ENCODE results near the gene GRK3. TPM values are rescaled to one million over a fixed set of nuclear protein-coding genes. Genes with fewer than 3 reads are reported as not detected.

Gene GRK3
- total RNA-seq, 1 donor from 2014 or later: 6.3 TPM

DNA sequence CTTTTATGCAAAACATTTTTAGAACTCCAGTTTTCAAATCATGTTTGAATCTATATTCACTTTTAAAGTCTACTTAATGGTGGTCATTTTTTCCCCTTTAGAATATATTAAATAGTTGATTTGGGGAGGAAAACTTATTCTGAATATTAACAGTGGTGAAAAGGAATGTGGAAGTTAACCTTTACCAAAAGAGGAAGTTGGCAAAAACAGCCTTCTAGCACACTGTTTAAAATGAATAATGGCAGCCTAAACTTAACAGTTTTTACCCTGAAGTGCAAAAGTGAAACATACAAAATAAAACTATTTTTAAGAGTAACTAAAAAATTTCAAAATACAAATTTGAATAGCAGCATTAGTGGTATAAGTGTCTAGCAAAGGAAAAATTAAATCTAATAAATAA is 86.4 kb downstream of the GRK3 start:
- Histone ChIP-seq H3K36me3 (ENCODE audit: control insufficient read depth in 3 of 3, insufficient read depth in 3 of 3, low read length in 3 of 3) (no peaks in the 10 kb centered on the region), H3K9ac (ENCODE audit: low read depth in 1 of 3, low read length in 3 of 3) (no peak overlapping the region), H3K27ac (ENCODE audit: low read depth, low read length) (no peak overlapping the region), H3K9me3 (ENCODE audit: control insufficient read depth in 3 of 3, low read length in 3 of 3) (no peaks in the 10 kb centered on the region), H3K4me1 (ENCODE audit: control insufficient read depth in 3 of 3, insufficient read depth in 3 of 3, low read length in 3 of 3) (no peaks in the 10 kb centered on the region), H3K4me3 (ENCODE audit: low read length in 3 of 3) (no peak overlapping the region), H3K27me3 (ENCODE audit: control insufficient read depth in 3 of 3, insufficient read depth in 3 of 3, low read length in 3 of 3) (no peaks in the 10 kb centered on the region)

DNA sequence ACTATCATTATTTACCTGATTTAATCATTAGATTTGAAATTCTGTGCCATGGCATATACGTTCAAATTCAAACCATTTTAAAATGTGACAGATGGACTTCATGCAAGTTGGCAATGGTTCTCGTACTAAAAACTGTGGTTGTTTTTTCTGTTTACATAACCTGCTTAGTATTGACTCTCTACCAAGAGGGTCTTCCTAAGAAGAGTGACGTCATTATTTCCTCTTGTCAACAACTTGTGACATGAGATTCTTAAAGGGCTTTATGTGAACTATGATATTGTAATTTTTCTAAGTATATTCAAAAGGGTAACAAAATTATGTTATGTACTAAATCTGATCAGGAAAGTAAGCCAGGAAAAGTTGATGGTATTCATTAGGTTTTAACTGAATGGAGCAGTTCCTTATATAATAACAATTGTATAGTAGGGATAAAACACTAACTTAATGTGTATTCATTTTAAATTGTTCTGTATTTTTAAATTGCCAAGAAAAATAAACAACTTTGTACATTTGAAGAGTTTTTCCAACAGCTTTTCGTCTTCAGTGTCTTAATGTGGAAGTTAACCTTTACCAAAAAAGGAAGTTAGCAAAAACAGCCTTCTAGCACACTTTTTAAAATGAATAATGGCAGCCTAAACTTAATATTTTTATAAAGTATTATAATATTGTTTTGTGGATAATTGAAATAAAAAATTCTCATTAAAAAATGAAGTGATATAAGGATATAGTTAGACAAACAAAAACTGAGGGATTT is 87.0 kb downstream of the GRK3 start:
- H3K4me3 ChIP-seq (ENCODE audit: low read length in 3 of 3): no peak overlapping the region
- H3K27me3 ChIP-seq (ENCODE audit: control insufficient read depth in 3 of 3, insufficient read depth in 3 of 3, low read length in 3 of 3): no peaks in the 10 kb centered on the region
- H3K36me3 ChIP-seq (ENCODE audit: control insufficient read depth in 3 of 3, insufficient read depth in 3 of 3, low read length in 3 of 3): no peaks in the 10 kb centered on the region
- H3K9me3 ChIP-seq (ENCODE audit: control insufficient read depth in 3 of 3, low read length in 3 of 3): no peaks in the 10 kb centered on the region
- no peaks in the 10 kb centered on the region for H3K4me1 ChIP-seq (ENCODE audit: control insufficient read depth in 3 of 3, insufficient read depth in 3 of 3, low read length in 3 of 3)
- no peak overlapping the region for H3K9ac ChIP-seq (ENCODE audit: low read depth in 1 of 3, low read length in 3 of 3)
- no peak overlapping the region for H3K27ac ChIP-seq (ENCODE audit: low read depth, low read length)

DNA sequence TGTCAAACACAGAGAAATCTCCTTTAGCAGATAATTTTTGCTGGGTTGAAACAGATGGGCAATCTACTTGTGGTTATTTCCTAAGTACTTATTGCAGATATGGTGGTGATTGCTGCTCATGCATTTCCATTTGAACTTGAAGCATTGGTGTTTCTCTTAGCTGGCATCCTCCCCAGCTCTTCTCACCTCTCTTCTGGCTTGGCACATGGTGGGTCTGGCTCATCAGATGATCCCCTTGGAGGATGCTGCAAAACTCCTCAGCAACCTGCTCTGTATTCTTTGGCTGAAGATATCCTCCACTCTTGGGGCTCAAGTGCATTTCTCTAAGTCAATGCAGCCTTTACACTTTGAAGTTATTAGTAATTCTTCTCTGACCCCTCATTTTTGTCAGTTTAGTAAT is 90.2 kb downstream of the GRK3 start:
- Histone ChIP-seq H3K9me3 (ENCODE audit: control insufficient read depth in 3 of 3, low read length in 3 of 3) (no peaks in the 10 kb centered on the region), H3K9ac (ENCODE audit: low read depth in 1 of 3, low read length in 3 of 3) (no peak overlapping the region), H3K27ac (ENCODE audit: low read depth, low read length) (no peak overlapping the region), H3K4me3 (ENCODE audit: low read length in 3 of 3) (no peak overlapping the region), H3K4me1 (ENCODE audit: control insufficient read depth in 3 of 3, insufficient read depth in 3 of 3, low read length in 3 of 3) (no peaks in the 10 kb centered on the region), H3K27me3 (ENCODE audit: control insufficient read depth in 3 of 3, insufficient read depth in 3 of 3, low read length in 3 of 3) (no peaks in the 10 kb centered on the region), H3K36me3 (ENCODE audit: control insufficient read depth in 3 of 3, insufficient read depth in 3 of 3, low read length in 3 of 3) (no peaks in the 10 kb centered on the region)

DNA sequence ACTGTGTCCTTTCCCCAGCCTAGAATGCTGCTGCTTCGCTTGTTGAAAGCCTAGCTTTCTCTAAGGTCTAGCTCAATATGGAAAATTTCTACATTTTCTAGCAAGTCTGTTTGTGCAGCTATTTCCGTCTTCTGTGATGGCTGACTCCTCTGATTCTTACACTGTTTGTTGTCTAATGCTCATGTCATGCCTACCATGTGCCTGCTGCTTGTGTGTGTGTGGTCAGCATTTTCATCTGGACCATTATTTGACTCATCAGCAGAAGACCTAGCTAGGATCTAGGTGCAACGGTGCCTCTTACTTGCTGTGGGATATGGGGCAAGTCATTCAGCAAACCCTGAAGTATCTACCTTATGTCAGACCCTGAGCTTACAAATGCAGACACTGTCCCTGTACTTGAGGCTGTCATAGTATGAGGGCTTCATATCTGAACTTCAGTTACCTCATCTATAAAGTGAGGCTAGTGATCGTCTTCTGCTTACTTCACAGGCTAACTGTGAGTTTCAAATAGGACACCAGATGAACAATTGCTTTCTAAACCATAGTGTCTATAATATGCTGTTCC is 91.0 kb downstream of the GRK3 start:
- Histone ChIP-seq H3K27me3 (ENCODE audit: control insufficient read depth in 3 of 3, insufficient read depth in 3 of 3, low read length in 3 of 3) (no peaks in the 10 kb centered on the region), H3K9me3 (ENCODE audit: control insufficient read depth in 3 of 3, low read length in 3 of 3) (no peaks in the 10 kb centered on the region), H3K4me3 (ENCODE audit: low read length in 3 of 3) (no peak overlapping the region), H3K9ac (ENCODE audit: low read depth in 1 of 3, low read length in 3 of 3) (no peak overlapping the region), H3K36me3 (ENCODE audit: control insufficient read depth in 3 of 3, insufficient read depth in 3 of 3, low read length in 3 of 3) (no peaks in the 10 kb centered on the region), H3K4me1 (ENCODE audit: control insufficient read depth in 3 of 3, insufficient read depth in 3 of 3, low read length in 3 of 3) (no peaks in the 10 kb centered on the region), H3K27ac (ENCODE audit: low read depth, low read length) (no peak overlapping the region)

DNA sequence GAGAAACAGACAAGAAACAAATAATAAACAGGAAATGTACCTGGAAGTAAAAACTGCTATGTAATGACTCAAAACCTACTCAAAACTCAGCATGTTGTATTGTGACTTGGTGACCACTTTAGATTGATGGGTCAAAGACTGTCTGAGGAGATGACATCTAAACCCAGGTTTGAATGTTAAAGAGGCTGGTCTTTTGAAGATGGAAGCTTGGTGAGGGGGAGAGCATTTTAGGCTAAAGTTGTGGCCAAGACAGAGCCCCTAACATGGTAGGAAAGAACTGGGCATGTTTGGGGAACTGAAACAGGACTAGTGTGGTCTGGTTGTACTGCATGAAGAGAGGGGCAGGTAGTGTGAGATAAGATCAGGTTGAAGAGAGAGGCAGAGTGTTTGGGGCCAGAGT is 92.2 kb downstream of the GRK3 start:
- no peak overlapping the region for H3K9ac ChIP-seq (ENCODE audit: low read depth in 1 of 3, low read length in 3 of 3)
- H3K27ac ChIP-seq (ENCODE audit: low read depth, low read length): no peak overlapping the region
- no peaks in the 10 kb centered on the region for H3K4me1 ChIP-seq (ENCODE audit: control insufficient read depth in 3 of 3, insufficient read depth in 3 of 3, low read length in 3 of 3)
- no peaks in the 10 kb centered on the region for H3K9me3 ChIP-seq (ENCODE audit: control insufficient read depth in 3 of 3, low read length in 3 of 3)
- no peaks in the 10 kb centered on the region for H3K36me3 ChIP-seq (ENCODE audit: control insufficient read depth in 3 of 3, insufficient read depth in 3 of 3, low read length in 3 of 3)
- no peak overlapping the region for H3K4me3 ChIP-seq (ENCODE audit: low read length in 3 of 3)
- no peaks in the 10 kb centered on the region for H3K27me3 ChIP-seq (ENCODE audit: control insufficient read depth in 3 of 3, insufficient read depth in 3 of 3, low read length in 3 of 3)

DNA sequence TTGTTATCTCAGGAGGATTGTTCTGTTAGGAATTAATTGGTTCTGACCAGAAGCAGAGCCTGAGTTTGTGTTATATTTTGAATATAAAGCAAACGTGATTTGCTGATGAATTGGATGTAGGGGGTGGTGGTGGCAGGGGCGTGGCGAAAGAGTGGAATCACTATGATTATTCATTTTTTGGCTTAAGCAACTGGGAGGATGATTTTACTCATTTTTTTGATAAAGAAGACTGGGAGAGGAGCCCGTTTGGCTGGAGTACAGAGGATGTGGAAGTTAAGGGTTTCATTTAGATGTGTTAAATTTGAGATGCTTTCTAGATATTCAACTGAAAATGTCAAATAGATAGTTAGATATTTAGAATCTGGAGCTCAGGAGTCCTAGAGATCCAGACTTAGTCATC is 94.2 kb downstream of the GRK3 start:
- H3K4me3 ChIP-seq (ENCODE audit: low read length in 3 of 3): no peak overlapping the region
- no peak overlapping the region for H3K27ac ChIP-seq (ENCODE audit: low read depth, low read length)
- H3K27me3 ChIP-seq (ENCODE audit: control insufficient read depth in 3 of 3, insufficient read depth in 3 of 3, low read length in 3 of 3): no peaks in the 10 kb centered on the region
- no peaks in the 10 kb centered on the region for H3K4me1 ChIP-seq (ENCODE audit: control insufficient read depth in 3 of 3, insufficient read depth in 3 of 3, low read length in 3 of 3)
- H3K9me3 ChIP-seq (ENCODE audit: control insufficient read depth in 3 of 3, low read length in 3 of 3): no peaks in the 10 kb centered on the region
- no peaks in the 10 kb centered on the region for H3K36me3 ChIP-seq (ENCODE audit: control insufficient read depth in 3 of 3, insufficient read depth in 3 of 3, low read length in 3 of 3)
- H3K9ac ChIP-seq (ENCODE audit: low read depth in 1 of 3, low read length in 3 of 3): no peak overlapping the region

DNA sequence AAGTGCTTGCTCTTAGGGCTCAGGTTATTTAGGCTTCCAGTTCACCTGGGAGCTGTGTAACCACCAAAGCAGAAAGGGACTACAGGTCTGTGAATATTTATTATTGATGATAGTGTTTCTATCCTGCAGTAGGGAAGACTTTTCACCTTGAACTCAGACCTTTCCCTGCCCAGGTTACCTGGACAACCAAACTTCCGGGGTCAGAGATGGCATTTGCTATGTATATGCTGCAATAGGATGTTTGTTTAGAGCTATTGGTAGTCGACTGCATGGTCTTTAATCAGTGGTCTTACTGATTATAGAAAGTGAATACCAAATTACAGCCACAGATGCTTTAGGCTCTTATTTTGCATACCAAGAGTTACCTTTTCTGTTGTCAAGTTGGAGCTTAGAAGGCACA is 94.9 kb downstream of the GRK3 start:
- H3K36me3 ChIP-seq (ENCODE audit: control insufficient read depth in 3 of 3, insufficient read depth in 3 of 3, low read length in 3 of 3): no peaks in the 10 kb centered on the region
- no peaks in the 10 kb centered on the region for H3K27me3 ChIP-seq (ENCODE audit: control insufficient read depth in 3 of 3, insufficient read depth in 3 of 3, low read length in 3 of 3)
- H3K9ac ChIP-seq (ENCODE audit: low read depth in 1 of 3, low read length in 3 of 3): no peak overlapping the region
- no peaks in the 10 kb centered on the region for H3K4me1 ChIP-seq (ENCODE audit: control insufficient read depth in 3 of 3, insufficient read depth in 3 of 3, low read length in 3 of 3)
- H3K4me3 ChIP-seq (ENCODE audit: low read length in 3 of 3): no peak overlapping the region
- H3K27ac ChIP-seq (ENCODE audit: low read depth, low read length): no peak overlapping the region
- no peaks in the 10 kb centered on the region for H3K9me3 ChIP-seq (ENCODE audit: control insufficient read depth in 3 of 3, low read length in 3 of 3)

DNA sequence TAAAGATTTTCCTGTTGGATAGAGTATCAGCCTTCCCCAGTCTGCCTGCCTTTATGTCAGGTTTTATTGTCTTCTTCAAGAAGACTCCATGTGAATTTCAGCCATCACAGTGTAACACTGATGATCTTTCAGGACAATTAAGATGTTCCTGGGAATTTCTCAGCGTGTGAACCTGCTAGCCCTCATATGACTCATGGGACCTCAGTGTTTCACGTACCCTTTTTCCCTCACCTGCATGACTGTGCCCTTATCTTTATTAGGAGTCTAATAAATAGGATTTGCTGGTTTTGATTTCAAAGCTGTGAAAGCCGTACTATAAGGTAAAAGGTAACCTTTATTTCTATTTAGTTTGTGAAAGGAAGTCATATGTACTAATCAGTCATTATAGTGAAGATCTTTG is 95.9 kb downstream of the GRK3 start:
- Histone ChIP-seq H3K9me3 (ENCODE audit: control insufficient read depth in 3 of 3, low read length in 3 of 3) (no peaks in the 10 kb centered on the region), H3K9ac (ENCODE audit: low read depth in 1 of 3, low read length in 3 of 3) (no peak overlapping the region), H3K27ac (ENCODE audit: low read depth, low read length) (no peak overlapping the region), H3K4me3 (ENCODE audit: low read length in 3 of 3) (no peak overlapping the region), H3K36me3 (ENCODE audit: control insufficient read depth in 3 of 3, insufficient read depth in 3 of 3, low read length in 3 of 3) (no peaks in the 10 kb centered on the region), H3K4me1 (ENCODE audit: control insufficient read depth in 3 of 3, insufficient read depth in 3 of 3, low read length in 3 of 3) (no peaks in the 10 kb centered on the region), H3K27me3 (ENCODE audit: control insufficient read depth in 3 of 3, insufficient read depth in 3 of 3, low read length in 3 of 3) (no peaks in the 10 kb centered on the region)

DNA sequence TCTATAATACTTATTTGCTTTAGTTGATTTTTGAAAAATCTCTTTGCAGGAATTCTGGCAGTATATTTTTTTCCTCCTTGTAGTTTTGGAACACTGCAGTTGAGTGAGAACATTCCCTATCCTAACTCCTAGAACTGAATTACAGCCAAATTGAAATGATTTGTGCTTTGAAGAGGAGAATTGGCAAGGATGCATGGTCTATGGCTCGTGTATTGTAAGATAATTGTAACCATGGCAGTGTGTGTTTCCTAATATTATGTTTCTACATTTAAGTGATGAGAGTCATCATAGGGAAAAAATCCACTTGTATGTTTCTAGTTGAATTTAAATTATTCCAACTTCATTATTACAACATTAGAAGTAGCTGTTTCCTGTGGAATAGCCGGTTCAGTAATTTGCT is 96.6 kb downstream of the GRK3 start:
- Histone ChIP-seq H3K4me1 (ENCODE audit: control insufficient read depth in 3 of 3, insufficient read depth in 3 of 3, low read length in 3 of 3) (no peaks in the 10 kb centered on the region), H3K27me3 (ENCODE audit: control insufficient read depth in 3 of 3, insufficient read depth in 3 of 3, low read length in 3 of 3) (no peaks in the 10 kb centered on the region), H3K9ac (ENCODE audit: low read depth in 1 of 3, low read length in 3 of 3) (no peak overlapping the region), H3K4me3 (ENCODE audit: low read length in 3 of 3) (no peak overlapping the region), H3K9me3 (ENCODE audit: control insufficient read depth in 3 of 3, low read length in 3 of 3) (no peaks in the 10 kb centered on the region), H3K27ac (ENCODE audit: low read depth, low read length) (no peak overlapping the region), H3K36me3 (ENCODE audit: control insufficient read depth in 3 of 3, insufficient read depth in 3 of 3, low read length in 3 of 3) (no peaks in the 10 kb centered on the region)

DNA sequence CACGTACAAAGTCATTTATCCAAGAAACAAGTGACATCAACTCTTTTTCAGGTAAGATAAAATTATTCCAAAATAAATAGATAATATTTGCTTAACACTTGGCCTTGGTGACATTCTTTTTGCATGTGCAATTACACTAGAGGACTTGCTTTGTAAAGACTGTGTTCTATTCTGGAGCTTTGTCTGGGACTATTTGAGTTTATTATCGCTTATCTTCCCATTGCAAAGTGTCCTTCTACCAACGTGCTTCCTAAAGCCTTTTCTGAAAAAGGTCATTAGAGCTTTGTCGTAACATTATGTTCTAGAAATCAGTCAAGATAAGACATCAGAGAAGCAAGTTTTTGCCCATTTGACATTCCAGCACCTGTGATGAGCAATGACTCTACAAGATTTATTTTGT is 99.2 kb downstream of the GRK3 start:
- H3K9me3 ChIP-seq (ENCODE audit: control insufficient read depth in 3 of 3, low read length in 3 of 3): no peaks in the 10 kb centered on the region
- no peaks in the 10 kb centered on the region for H3K27me3 ChIP-seq (ENCODE audit: control insufficient read depth in 3 of 3, insufficient read depth in 3 of 3, low read length in 3 of 3)
- no peak overlapping the region for H3K27ac ChIP-seq (ENCODE audit: low read depth, low read length)
- no peak overlapping the region for H3K4me3 ChIP-seq (ENCODE audit: low read length in 3 of 3)
- H3K9ac ChIP-seq (ENCODE audit: low read depth in 1 of 3, low read length in 3 of 3): no peak overlapping the region
- H3K4me1 ChIP-seq (ENCODE audit: control insufficient read depth in 3 of 3, insufficient read depth in 3 of 3, low read length in 3 of 3): peaks cover 0 to 9% (median 0%) of the 10 kb centered on the region in 3 donors
- H3K36me3 ChIP-seq (ENCODE audit: control insufficient read depth in 3 of 3, insufficient read depth in 3 of 3, low read length in 3 of 3): no peaks in the 10 kb centered on the region
